ENCODE results near the gene SDR39U1.

The SDR39U1 gene

DNA sequence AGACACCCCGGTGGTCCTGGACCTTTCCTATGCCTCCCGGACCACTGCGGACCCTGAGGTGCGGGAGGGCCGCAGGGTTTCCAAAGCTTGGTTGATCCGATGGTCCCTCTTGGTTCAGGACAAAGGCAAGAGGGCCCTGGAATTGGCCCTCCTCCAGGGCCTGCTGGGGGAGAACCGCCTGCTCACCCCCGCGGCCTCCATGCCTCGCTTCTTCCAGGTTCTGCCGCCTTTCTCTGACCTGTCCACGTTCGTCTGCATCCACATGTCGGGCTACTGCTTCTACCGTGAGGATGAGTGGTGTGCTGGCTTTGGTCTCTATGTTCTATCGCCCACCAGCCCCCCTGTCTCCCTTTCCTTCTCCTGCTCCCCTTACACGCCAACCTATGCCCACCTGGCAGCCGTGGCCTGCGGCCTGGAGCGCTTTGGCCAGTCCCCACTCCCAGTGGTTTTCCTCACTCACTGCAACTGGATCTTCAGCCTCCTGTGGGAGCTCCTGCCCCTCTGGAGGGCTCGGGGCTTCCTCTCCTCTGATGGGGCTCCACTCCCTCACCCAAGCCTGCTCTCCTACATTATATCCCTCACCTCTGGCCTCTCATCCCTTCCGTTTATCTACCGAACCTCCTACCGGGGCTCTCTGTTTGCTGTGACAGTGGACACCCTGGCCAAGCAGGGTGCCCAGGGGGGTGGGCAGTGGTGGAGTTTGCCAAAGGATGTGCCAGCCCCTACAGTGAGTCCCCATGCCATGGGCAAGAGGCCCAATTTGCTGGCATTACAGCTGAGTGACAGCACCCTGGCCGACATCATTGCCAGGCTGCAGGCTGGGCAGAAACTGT lies 26.9 kb downstream of the SDR39U1 start:
- Mint-ChIP-seq H3K27me3 (peaks cover 28% of the 10 kb centered on the region), H3K36me3 (no peaks in the 10 kb centered on the region), H3K27ac (no peak overlapping the region), H3K9me3 (no peaks in the 10 kb centered on the region), H3K4me1 (no peaks in the 10 kb centered on the region), H3K4me3 (no peak overlapping the region)
- no peak for ATAC-seq (ENCODE audit: low read depth)
- DNase-seq (ENCODE audit: low spot score in 2 of 2): no peak

DNA sequence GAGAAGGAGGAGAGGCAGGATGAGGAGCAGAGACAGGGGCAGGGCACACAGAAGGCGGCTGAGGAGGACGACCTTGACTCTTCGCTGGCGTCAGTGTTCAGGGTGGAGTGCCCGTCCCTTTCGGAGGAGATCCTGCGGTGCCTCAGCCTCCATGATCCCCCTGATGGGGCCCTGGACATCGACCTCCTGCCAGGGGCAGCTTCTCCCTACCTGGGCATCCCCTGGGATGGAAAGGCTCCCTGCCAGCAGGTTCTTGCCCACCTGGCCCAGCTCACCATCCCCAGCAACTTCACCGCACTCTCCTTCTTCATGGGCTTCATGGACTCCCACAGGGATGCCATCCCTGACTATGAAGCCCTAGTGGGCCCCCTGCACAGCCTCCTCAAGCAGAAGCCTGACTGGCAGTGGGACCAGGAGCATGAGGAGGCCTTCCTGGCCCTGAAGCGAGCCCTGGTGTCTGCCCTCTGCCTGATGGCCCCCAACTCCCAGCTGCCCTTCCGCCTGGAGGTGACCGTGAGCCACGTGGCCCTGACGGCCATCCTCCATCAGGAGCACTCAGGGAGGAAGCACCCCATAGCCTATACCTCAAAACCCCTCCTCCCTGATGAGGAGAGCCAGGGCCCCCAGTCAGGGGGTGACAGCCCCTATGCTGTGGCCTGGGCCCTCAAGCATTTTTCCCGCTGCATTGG lies 27.7 kb downstream of the SDR39U1 start:
- no peak overlapping the region for H3K4me3 Mint-ChIP-seq
- ATAC-seq (ENCODE audit: low read depth) (no peak), DNase-seq (ENCODE audit: low spot score in 2 of 2) (no peak)
- no peaks in the 10 kb centered on the region for H3K9me3 Mint-ChIP-seq
- no peaks in the 10 kb centered on the region for H3K36me3 Mint-ChIP-seq
- no peak overlapping the region for H3K27ac Mint-ChIP-seq
- H3K4me1 Mint-ChIP-seq: no peaks in the 10 kb centered on the region
- H3K27me3 Mint-ChIP-seq: peaks cover 27% of the 10 kb centered on the region

DNA sequence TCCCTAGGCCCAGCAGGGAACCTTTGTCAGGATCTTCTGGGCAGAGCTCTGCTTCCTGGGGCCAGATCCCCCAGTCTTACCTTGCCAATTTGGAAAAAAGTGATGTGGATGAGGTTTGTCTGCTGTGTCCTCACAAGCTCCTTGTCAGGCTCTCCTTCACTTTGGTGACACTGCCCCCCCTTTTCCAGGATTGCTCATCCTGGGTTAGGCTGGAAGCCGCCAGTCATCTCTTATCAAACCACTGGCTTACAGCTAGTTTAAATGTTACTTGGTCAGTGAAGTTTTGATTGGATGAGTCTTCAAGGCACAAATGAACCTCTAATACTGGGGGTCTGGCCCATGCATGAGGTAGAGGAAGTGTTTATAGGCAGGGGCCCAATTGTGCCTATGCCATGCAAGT lies 28.5 kb downstream of the SDR39U1 start:
- H3K27me3 Mint-ChIP-seq: peaks cover 22% of the 10 kb centered on the region
- no peaks in the 10 kb centered on the region for H3K36me3 Mint-ChIP-seq
- ATAC-seq (ENCODE audit: low read depth): no peak
- DNase-seq (ENCODE audit: low spot score in 2 of 2): no peak
- no peak overlapping the region for H3K4me3 Mint-ChIP-seq
- no peaks in the 10 kb centered on the region for H3K4me1 Mint-ChIP-seq
- no peaks in the 10 kb centered on the region for H3K9me3 Mint-ChIP-seq
- H3K27ac Mint-ChIP-seq: no peak overlapping the region

DNA sequence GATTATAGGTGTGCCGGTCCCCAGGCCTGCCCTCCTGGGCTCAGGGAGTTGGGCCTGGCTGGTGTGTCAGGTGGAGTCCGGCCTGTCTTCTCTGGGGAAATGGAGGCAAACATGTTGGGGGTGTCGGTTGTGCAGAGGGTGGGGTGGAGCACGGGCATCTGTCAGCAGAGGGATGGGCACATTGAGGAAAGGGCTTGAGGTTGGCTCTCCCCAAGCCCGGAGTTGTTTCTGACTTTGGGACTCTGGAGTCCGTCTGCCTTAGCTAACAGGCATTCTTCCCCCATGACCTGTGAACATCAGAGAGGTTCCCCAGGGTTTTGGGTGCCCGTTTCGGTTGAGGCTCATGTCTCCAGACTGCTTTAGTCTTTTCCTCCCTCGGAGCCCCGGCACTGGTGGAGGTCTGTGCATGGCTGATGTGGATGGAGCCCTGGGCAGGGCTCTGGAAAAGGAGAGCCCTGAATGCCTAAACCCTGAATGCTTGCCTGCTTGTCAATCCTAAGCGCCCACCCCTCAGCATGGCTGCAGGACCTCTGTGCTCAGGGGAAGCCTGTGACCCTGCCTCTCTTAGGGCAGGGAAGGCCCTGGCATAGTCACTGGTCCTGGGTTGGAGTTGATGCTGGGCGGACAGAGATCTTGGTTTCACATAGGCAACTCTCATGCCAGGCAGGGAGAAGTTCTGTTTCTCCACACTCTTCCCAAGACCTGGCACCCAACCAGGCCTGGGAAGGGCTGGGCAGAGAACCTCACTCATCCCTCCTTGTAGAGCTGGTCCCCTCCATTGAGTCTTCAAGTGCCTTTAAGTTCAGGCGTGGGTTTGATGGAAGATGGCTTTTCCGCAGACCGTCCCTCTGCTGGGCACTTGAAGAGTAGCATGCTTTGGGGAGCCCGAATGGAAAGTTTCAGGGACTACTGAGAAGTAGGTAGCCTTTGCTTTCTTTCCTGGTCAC lies 30.9 kb downstream of the SDR39U1 start:
- Mint-ChIP-seq H3K27ac (no peak overlapping the region), H3K27me3 (peaks cover 23% of the 10 kb centered on the region), H3K36me3 (no peaks in the 10 kb centered on the region), H3K4me3 (no peak overlapping the region), H3K9me3 (no peaks in the 10 kb centered on the region), H3K4me1 (no peaks in the 10 kb centered on the region)
- ATAC-seq (ENCODE audit: low read depth) (peak; percentile 70), DNase-seq (ENCODE audit: low spot score in 2 of 2) (peak; percentile 19 to 24)

DNA sequence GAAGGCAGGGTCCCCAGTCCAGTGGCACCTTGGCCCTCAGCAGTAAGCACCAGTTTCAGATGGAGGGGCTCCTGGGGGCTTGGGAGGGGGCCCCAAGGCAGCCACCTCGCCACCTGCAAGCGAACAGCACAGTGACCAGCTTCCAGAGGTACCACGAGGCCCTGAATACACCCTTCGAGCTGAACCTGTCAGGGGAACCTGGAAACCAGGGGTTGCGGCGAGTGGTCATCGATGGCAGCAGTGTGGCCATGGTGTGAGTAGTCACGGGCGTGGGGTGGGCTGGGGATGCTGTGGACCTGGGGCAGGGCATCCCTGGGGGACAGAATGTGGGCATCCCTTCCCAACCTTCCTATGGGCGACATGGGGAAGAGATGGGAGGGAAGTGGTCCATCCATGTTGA lies 32.6 kb downstream of the SDR39U1 start:
- DNase-seq (ENCODE audit: low spot score in 2 of 2) (no peak), ATAC-seq (ENCODE audit: low read depth) (no peak)
- no peak overlapping the region for H3K27ac Mint-ChIP-seq

DNA sequence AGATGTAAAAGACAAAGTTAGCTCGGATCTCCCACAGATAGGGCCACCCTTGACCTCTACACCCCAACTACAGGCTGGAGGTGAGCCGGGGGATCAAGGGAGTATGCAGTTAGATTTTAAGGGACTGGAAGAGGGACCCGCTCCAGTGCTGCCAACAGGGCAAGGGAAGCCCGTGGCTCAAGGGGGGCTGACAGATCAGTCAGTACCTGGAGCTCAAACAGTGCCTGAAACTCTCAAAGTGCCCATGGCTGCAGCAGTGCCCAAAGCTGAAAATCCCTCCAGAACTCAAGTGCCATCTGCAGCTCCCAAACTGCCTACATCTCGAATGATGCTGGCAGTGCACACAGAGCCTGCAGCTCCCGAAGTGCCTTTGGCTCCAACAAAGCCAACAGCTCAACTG lies 33.4 kb downstream of the SDR39U1 start:
- no peak overlapping the region for H3K27ac Mint-ChIP-seq
- H3K4me1 Mint-ChIP-seq: no peaks in the 10 kb centered on the region
- H3K36me3 Mint-ChIP-seq: no peaks in the 10 kb centered on the region
- H3K4me3 Mint-ChIP-seq: no peak overlapping the region
- H3K27me3 Mint-ChIP-seq: peaks cover 24% of the 10 kb centered on the region
- ATAC-seq (ENCODE audit: low read depth): no peak
- H3K9me3 Mint-ChIP-seq: no peaks in the 10 kb centered on the region
- DNase-seq (ENCODE audit: low spot score in 2 of 2): no peak

More for the DNA sequence above, 32.6 kb downstream of the SDR39U1 start:
- Mint-ChIP-seq H3K4me1 (no peaks in the 10 kb centered on the region), H3K9me3 (no peaks in the 10 kb centered on the region), H3K4me3 (no peak overlapping the region), H3K36me3 (no peaks in the 10 kb centered on the region), H3K27me3 (peaks cover 22% of the 10 kb centered on the region)

DNA sequence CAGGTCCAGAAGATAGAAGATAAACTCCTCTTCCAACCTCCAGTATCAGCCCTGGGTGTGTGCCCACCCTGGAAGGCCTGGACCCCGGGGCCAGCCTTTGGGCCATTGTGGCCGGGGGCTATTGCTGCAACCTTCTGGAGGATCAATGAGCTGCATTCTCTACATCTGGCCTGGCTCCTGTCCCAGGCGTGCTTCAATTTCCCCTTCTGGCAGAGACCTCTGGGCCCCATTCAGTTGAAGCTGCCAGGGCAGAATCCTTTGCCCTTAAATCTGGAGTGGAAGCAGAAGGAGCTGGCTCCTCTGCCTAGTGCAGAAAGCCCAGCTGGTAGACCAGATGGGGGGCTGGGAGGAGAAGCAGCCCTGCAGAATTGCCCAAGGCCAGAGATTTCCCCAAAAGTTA lies 33.8 kb downstream of the SDR39U1 start:
- no peak for DNase-seq (ENCODE audit: low spot score in 2 of 2)
- H3K4me3 Mint-ChIP-seq: no peak overlapping the region
- no peak overlapping the region for H3K27ac Mint-ChIP-seq
- H3K27me3 Mint-ChIP-seq: peaks cover 24% of the 10 kb centered on the region
- H3K9me3 Mint-ChIP-seq: no peaks in the 10 kb centered on the region
- H3K36me3 Mint-ChIP-seq: no peaks in the 10 kb centered on the region
- no peak for ATAC-seq (ENCODE audit: low read depth)
- no peaks in the 10 kb centered on the region for H3K4me1 Mint-ChIP-seq

DNA sequence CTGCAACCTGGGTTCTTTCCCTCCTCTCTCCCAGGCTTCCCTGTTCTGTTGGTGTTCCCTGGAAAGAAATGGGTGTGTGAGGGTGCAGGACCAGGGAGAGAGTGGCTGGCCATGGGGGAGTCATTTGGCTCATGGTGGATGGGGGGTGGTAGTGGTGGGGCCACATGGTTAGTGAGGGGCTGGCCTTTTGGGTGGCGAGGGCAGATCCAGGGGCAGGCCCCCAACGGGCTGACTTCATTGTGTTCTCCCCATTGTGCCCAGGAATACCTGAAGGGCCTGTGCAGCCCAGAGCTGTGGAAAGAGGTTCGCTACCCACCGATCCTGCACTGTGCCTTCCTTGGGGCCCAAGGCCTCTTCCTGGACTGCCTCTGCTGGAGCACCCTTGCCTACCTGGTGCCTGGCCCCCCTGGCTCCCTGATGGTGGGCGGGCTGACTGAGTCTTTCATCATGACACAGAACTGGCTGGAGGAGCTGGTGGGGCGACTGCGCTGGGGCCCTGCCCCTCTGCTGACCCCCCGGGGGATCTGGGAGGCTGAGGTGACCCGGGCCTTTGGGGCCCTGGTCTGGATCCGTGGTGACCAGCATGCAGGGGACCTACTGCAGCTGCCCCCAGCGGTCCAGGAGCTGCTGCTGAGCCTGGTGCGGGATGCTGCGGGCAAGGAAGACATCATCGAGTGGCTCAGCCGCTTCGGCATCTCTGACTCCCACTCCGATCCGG lies 34.8 kb downstream of the SDR39U1 start:
- DNase-seq (ENCODE audit: low spot score in 2 of 2) (no peak), ATAC-seq (ENCODE audit: low read depth) (no peak)
- H3K27ac Mint-ChIP-seq: no peak overlapping the region
- H3K27me3 Mint-ChIP-seq: peaks cover 24% of the 10 kb centered on the region
- H3K9me3 Mint-ChIP-seq: no peaks in the 10 kb centered on the region
- H3K4me3 Mint-ChIP-seq: no peak overlapping the region
- no peaks in the 10 kb centered on the region for H3K4me1 Mint-ChIP-seq
- no peaks in the 10 kb centered on the region for H3K36me3 Mint-ChIP-seq

DNA sequence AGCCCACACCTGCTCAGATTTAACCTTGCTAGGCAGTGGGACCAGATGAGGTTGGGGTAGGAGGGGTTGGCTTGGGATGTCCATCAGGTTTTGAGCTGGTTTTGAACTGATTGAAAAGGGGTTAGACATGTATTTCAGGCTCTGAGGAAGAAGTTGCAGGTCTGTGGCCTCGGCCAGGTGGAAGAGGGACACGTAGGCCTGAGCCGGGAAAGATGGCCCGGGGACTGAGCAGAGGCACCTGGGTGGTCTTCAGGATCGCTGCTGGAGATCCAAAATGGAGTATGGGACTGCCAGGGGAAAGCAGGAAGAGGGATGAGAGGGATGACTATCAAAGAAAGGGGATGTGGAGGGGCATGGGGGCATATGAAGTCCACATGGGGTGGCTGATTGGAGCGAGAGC lies 36.2 kb downstream of the SDR39U1 start:
- ATAC-seq (ENCODE audit: low read depth) (no peak), DNase-seq (ENCODE audit: low spot score in 2 of 2) (no peak)
- Mint-ChIP-seq H3K4me1 (no peaks in the 10 kb centered on the region), H3K27ac (no peak overlapping the region), H3K36me3 (no peaks in the 10 kb centered on the region), H3K27me3 (peaks cover 30% of the 10 kb centered on the region), H3K9me3 (no peaks in the 10 kb centered on the region), H3K4me3 (no peak overlapping the region)

DNA sequence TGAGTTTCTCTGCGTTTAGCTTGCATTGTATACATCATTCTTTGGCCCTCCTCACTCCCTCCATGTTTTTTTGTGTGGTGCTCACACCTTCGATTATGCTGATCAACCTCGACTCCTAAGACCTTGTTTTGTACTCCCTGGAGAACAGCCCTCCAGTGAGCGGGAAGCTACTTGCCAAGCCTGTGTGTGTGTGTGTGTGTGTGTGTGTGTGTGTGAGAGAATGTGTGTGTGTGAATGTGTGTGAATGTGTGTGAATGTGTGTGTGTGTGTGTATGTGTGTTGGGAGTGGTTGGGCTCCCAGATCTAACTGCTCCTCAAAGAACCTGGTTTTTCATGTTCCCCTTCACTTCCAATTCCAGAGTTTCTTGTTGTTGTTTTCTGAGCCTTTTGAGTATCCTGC lies 37.8 kb downstream of the SDR39U1 start:
- H3K4me1 Mint-ChIP-seq: no peaks in the 10 kb centered on the region

DNA sequence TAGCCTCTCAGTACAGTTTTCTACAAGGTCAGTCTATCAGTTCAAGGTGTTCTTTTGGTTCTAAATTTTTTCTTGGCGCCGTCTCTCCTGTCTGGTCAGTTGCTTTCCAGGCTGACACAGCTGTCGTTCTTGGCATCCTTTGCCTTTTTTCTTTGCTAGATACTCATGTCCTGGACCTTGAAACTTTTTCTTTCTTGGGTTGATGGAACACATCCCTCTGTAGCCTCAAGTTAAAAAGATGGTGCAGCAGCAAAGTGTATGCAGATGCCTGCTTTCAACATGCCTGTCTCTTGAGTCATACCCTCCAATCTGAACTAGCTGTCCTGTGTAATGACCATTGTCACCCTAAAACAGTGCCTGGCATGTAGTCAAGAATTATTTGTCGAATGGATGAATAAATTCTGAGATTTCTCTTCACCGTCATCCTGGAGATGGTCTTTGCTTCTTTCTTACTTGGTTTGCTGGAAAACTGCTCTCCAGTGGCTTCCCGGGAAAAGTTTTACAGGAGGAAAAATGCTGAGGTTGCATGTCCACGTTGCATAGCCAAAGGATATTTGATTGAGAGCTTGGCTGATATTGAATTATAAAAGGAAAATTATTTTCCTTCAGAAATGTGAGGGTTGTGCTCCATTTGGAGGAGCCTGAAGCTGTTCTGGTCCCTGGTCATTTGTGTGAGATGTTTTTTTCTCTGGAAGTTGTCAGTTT lies 39.1 kb downstream of the SDR39U1 start:
- Mint-ChIP-seq H3K4me1 (peaks cover 4% of the 10 kb centered on the region), H3K4me3 (no peak overlapping the region), H3K27ac (no peak overlapping the region), H3K9me3 (no peaks in the 10 kb centered on the region), H3K27me3 (peaks cover 35% of the 10 kb centered on the region), H3K36me3 (no peaks in the 10 kb centered on the region)
- no peak for DNase-seq (ENCODE audit: low spot score in 2 of 2)
- ATAC-seq (ENCODE audit: low read depth): no peak

More for the DNA sequence above, 37.8 kb downstream of the SDR39U1 start:
- no peak for ATAC-seq (ENCODE audit: low read depth)
- Mint-ChIP-seq H3K36me3 (no peaks in the 10 kb centered on the region), H3K4me3 (no peak overlapping the region), H3K27me3 (peaks cover 31% of the 10 kb centered on the region), H3K27ac (no peak overlapping the region), H3K9me3 (no peaks in the 10 kb centered on the region)
- no peak for DNase-seq (ENCODE audit: low spot score in 2 of 2)

DNA sequence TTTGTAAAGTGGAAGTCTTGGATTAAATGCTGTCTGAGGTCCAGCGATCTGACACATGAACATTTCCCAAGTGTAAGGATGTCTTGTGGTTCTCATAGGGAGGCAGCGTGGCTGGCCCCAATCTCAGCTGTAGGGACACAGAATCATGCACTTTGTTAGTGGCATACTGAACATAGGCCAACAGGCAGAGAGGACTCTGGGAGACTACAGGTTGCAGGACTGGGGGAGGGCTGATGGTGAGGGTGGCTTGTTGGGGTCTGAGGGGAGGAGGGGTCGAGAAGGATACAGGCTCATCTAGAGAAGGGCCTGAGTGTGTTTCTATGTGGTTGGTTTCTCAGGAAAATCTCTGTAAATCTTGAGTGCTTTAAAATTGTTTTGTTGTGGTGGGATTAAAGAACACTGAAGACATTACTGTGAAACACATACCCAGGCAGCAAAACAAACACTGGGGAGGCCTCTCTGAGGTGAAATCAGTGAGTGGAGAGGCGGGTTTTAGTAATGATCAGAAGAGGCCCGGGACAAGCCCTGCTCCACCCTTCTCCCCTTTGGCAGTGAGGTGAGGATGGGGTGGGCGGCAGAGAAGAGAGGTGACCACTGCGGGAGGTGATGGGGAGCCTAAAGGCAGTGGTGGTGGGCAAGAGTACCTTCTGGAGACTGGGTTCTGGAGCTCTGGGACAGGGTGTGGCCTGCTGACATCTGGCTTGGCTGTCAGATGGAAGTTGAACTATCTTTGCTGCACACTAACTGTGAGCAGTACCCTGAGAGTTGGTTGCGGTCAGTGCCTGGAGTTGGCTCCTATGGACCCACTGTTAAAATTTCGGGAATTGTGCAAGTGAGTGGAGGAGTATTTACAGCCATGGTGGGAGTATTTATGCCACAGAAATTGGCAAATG lies 40.5 kb downstream of the SDR39U1 start:
- no peak overlapping the region for H3K4me3 Mint-ChIP-seq
- no peak for DNase-seq (ENCODE audit: low spot score in 2 of 2)
- peaks cover 4% of the 10 kb centered on the region for H3K4me1 Mint-ChIP-seq
- no peaks in the 10 kb centered on the region for H3K9me3 Mint-ChIP-seq
- no peak overlapping the region for H3K27ac Mint-ChIP-seq
- H3K27me3 Mint-ChIP-seq: peaks cover 30% of the 10 kb centered on the region
- H3K36me3 Mint-ChIP-seq: no peaks in the 10 kb centered on the region
- no peak for ATAC-seq (ENCODE audit: low read depth)
